ENCODE data around the gene ATP8A2. TPM values are rescaled to one million over a fixed set of nuclear protein-coding genes. Genes with fewer than 3 reads are reported as not detected.

ATP8A2 gene
- total RNA-seq, 3 donors from 2014 or later (not counting 1 experiment from before 2014, with no cell fraction given): 0.43 to 0.68 (median 0.59) TPM

DNA sequence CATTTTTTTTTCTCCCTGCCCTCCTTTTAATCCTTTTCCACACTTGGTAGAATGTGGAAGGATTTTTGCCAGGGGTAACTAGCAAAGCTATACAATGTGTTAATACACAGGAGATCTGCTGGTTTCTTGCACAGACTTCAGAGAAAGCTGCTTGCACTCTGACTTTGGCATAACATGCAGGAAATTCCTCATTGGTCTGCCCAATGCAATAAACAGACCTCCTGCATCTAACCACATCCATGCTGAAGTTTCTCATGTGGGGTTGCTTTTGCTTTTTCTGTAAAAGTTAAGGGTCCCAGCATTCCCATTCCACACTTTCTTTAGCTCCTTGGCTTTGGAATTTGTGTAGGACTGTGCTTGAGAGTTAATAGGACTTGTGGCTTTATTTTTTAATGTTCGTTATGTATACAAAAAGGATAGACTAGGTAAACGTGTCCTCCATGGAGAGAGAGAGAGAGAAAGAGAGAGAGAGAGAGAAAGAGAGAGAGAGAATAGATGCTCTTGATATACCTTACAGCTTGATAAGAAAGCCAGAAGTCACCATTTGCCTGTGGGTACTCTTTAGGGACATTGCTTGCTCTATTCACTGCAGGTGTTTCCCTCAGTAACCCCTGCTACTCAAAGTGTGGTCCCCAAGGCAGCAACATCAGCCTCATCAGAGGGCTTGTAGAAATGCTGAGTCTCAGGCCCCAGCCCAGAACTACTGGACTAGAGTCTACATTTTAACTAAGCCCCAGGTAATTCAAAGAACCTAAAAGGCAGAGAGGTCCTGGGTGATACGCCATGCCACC lies 509.6 kb downstream of the ATP8A2 start:
- no peak overlapping the region for H3K4me3 Mint-ChIP-seq
- no peak overlapping the region for H3K4me3 ChIP-seq (ENCODE audit: low read length)
- no peaks in the 10 kb centered on the region for H3K9me3 Mint-ChIP-seq
- no peaks in the 10 kb centered on the region for H3K4me1 ChIP-seq (ENCODE audit: control insufficient read depth, insufficient read depth, low read length)
- no peaks in the 10 kb centered on the region for H3K9me3 ChIP-seq (ENCODE audit: control insufficient read depth, insufficient read depth, low read length)
- DNase-seq (peak in 1 of 2 donors; percentile 33), ATAC-seq (no peak)
- no peaks in the 10 kb centered on the region for H3K27me3 ChIP-seq (ENCODE audit: control insufficient read depth, insufficient read depth, low read length)
- H3K27ac ChIP-seq (ENCODE audit: low read length): no peak overlapping the region
- H3K36me3 ChIP-seq (ENCODE audit: control insufficient read depth, insufficient read depth, low read length): no peaks in the 10 kb centered on the region
- H3K27ac Mint-ChIP-seq: no peak overlapping the region
- H3K36me3 Mint-ChIP-seq: no peaks in the 10 kb centered on the region
- TF ChIP-seq, protein P1, sequence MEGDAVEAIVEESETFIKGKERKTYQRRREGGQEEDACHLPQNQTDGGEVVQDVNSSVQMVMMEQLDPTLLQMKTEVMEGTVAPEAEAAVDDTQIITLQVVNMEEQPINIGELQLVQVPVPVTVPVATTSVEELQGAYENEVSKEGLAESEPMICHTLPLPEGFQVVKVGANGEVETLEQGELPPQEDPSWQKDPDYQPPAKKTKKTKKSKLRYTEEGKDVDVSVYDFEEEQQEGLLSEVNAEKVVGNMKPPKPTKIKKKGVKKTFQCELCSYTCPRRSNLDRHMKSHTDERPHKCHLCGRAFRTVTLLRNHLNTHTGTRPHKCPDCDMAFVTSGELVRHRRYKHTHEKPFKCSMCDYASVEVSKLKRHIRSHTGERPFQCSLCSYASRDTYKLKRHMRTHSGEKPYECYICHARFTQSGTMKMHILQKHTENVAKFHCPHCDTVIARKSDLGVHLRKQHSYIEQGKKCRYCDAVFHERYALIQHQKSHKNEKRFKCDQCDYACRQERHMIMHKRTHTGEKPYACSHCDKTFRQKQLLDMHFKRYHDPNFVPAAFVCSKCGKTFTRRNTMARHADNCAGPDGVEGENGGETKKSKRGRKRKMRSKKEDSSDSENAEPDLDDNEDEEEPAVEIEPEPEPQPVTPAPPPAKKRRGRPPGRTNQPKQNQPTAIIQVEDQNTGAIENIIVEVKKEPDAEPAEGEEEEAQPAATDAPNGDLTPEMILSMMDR (IDR thresholded peaks at IDR 0.05): no peak
- peaks cover 0 to 7% of the 10 kb centered on the region in 2 donors for H3K4me1 Mint-ChIP-seq
- peaks cover 0 to 8% of the 10 kb centered on the region in 2 donors for H3K27me3 Mint-ChIP-seq (ENCODE audit: low read depth in 2 of 2)
- WGBS (ENCODE audit: insufficient coverage): 90% methylated on average over 3 of the region's 3 CpGs
- intact Hi-C loops (cut with micrococcal nuclease): no loop called here

DNA sequence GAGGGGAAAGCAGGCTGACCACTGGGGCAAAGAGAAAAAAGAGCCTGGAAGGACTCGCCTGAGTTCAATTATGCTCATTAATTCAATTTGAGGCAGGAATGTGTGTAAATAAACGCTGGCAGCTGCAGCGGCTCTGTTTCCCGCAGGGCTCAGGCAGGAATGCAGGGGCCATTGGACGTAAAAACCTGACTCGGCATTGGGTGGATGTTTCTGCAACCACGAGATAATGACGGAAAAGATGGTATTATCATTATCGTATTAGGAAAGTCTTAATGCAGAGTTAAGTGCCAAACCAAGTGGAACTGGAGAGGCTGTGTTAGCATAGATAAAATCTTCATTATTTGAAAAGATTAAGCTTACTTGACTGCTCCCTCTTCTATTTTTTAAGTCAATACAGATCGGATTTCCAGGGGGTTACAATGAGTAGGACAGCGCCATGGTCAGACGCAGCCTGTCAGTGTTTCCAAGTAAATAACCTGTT lies 510.2 kb downstream of the ATP8A2 start:
- DNase-seq: no peak
- H3K27me3 Mint-ChIP-seq (ENCODE audit: low read depth in 2 of 2): peaks cover 0 to 8% of the 10 kb centered on the region in 2 donors
- no peaks in the 10 kb centered on the region for H3K36me3 ChIP-seq (ENCODE audit: control insufficient read depth, insufficient read depth, low read length)
- no peaks in the 10 kb centered on the region for H3K4me1 ChIP-seq (ENCODE audit: control insufficient read depth, insufficient read depth, low read length)
- no peaks in the 10 kb centered on the region for H3K27me3 ChIP-seq (ENCODE audit: control insufficient read depth, insufficient read depth, low read length)
- no peaks in the 10 kb centered on the region for H3K36me3 Mint-ChIP-seq
- H3K9me3 ChIP-seq (ENCODE audit: control insufficient read depth, insufficient read depth, low read length): no peaks in the 10 kb centered on the region
- H3K4me1 Mint-ChIP-seq: peaks cover 0 to 7% of the 10 kb centered on the region in 2 donors
- ATAC-seq: no peak
- no peaks in the 10 kb centered on the region for H3K9me3 Mint-ChIP-seq
- intact Hi-C loops (cut with micrococcal nuclease): no loop called here
- H3K27ac ChIP-seq (ENCODE audit: low read length): no peak overlapping the region
- H3K4me3 Mint-ChIP-seq: no peak overlapping the region
- TF ChIP-seq, protein P1 (IDR thresholded peaks at IDR 0.05): no peak
- WGBS (ENCODE audit: insufficient coverage): 80% methylated on average over 12 of the region's 12 CpGs
- H3K27ac Mint-ChIP-seq: no peak overlapping the region
- no peak overlapping the region for H3K4me3 ChIP-seq (ENCODE audit: low read length)

DNA sequence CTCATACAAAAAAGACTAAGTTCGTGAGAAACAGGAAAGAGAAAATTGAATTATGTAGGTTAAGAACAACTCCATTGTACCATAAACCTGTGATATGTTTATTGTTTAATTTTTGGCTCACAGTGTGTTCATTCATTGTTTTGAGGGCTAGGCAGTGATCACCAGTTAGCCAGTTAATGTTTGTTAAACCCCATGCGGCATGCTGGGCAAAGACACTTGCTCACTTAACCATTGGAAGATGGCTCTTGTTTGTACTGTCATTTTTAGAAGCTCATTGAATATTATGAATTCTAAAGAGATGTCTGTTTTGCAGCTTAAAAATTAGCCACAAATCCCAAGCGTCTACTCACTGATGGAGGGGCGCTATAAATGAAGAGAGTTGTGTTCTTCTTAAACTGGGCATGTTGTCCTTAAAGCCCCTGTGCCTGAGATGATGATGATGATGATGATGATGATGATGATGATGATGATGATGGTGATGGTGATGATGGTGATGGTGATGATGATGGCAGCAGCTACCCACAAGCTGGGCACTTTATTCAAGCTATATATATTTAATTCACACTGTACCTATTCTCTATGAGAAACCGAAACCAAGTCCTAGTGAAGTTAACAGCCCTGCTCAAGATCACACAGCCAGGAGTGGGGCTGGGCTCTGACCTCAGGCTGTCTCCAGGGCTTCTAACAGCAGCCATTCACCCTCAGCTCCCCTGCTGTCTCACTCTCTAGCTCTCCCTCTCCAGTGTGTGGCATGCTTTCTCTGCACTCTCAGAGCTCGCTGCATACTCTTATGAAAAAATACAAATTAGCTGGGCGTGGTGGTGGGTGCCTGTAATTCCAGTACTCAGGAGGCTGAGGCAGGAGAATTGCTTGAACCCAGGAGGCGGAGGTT lies 510.9 kb downstream of the ATP8A2 start:
- peaks cover 0 to 7% of the 10 kb centered on the region in 2 donors for H3K4me1 Mint-ChIP-seq
- intact Hi-C loops (cut with micrococcal nuclease): no loop called here
- no peak overlapping the region for H3K27ac Mint-ChIP-seq

More for the DNA sequence above, 510.9 kb downstream of the ATP8A2 start:
- Histone ChIP-seq H3K4me3 (ENCODE audit: low read length) (no peak overlapping the region), H3K36me3 (ENCODE audit: control insufficient read depth, insufficient read depth, low read length) (no peaks in the 10 kb centered on the region), H3K9me3 (ENCODE audit: control insufficient read depth, insufficient read depth, low read length) (no peaks in the 10 kb centered on the region), H3K27ac (ENCODE audit: low read length) (no peak overlapping the region), H3K27me3 (ENCODE audit: control insufficient read depth, insufficient read depth, low read length) (no peaks in the 10 kb centered on the region), H3K4me1 (ENCODE audit: control insufficient read depth, insufficient read depth, low read length) (no peaks in the 10 kb centered on the region)
- peak in 1 of 2 donors; percentile 61 for DNase-seq
- H3K4me3 Mint-ChIP-seq: no peak overlapping the region
- 92% methylated on average over 7 of the region's 8 CpGs for WGBS (ENCODE audit: insufficient coverage)
- H3K27me3 Mint-ChIP-seq (ENCODE audit: low read depth in 2 of 2): peaks cover 0 to 8% of the 10 kb centered on the region in 2 donors
- ATAC-seq: peak; percentile 78 to 91 (median 81)
- H3K9me3 Mint-ChIP-seq: no peaks in the 10 kb centered on the region
- H3K36me3 Mint-ChIP-seq: no peaks in the 10 kb centered on the region
- TF ChIP-seq, protein P1 (IDR thresholded peaks at IDR 0.05): no peak

All from natural killer cell (primary cell).